ENCODE measurements around the gene ASAP3. TPM values are rescaled to one million over a fixed set of nuclear protein-coding genes. Genes with fewer than 3 reads are reported as not detected.
A peak's percentile ranks its signal among the peaks of the same experiment; 100 is the strongest.

ASAP3 gene
- total and polyA plus RNA-seq, 8 donors, result 17.9 to 37.4 (median 25.3) TPM

GRCh38 chr1:23425193-23425494, 58.8 kb downstream of the ASAP3 start:
- Histone ChIP-seq H3K27ac (peak overlapping the region; percentile 22 to 95 (median 69)), H3K9me3 (no peaks in the 10 kb centered on the region), H3K4me1 (peaks cover 23 to 29% (median 24%) of the 10 kb centered on the region in 3 donors), H3K4me3 (peak overlapping the region in 2 of 4 donors; percentile 75 to 92), H3K27me3 (no peaks in the 10 kb centered on the region), H3K36me3 (no peaks in the 10 kb centered on the region)
- ATAC-seq (no peak), FAIRE-seq (no peak), DNase-seq (no peak)
- intact Hi-C loops (cut with DNase I), result no loop called here
- 8 to 13% methylated on average over 5 of the region's 5 CpGs for whole genome bisulfite sequencing, 2 donors
- TF ChIP-seq CTCF (IDR thresholded peaks at IDR 0.05), result no peak

- peaks cover 24 to 33% (median 28%) of the 10 kb centered on the region in 3 donors for H3K4me1 ChIP-seq
- FAIRE-seq, result no peak
Measured at GRCh38 chr1:23424293-23425192, 59.4 kb downstream of the ASAP3 start, which contains the start of gene TCEA3. TSS of gene TCEA3 (minus strand) at chr1:23424748. CDS start at chr1:23424633, 115 bp downstream.

GRCh38 chr1:23423415-23424292, 60.3 kb downstream of the ASAP3 start:
- 1 to 4% methylated on average over 37 to 46 of the region's 46 CpGs for WGBS, 2 donors
- no peaks in the 10 kb centered on the region for H3K9me3 ChIP-seq
- TF ChIP-seq CTCF (IDR thresholded peaks at IDR 0.05), result no peak
- H3K36me3 ChIP-seq, result no peaks in the 10 kb centered on the region
- peak; percentile 89 to 97 (median 93) for DNase-seq
- peaks cover 24 to 38% (median 34%) of the 10 kb centered on the region in 3 donors for H3K4me1 ChIP-seq
- intact Hi-C loops (cut with DNase I), result no loop called here
- no peaks in the 10 kb centered on the region for H3K27me3 ChIP-seq
- peak overlapping the region; percentile 68 to 92 (median 80) for H3K4me3 ChIP-seq
- FAIRE-seq, result no peak
- peak overlapping the region; percentile 90 to 95 (median 94) for H3K27ac ChIP-seq
- peak; percentile 65 to 80 (median 76) for ATAC-seq

More at GRCh38 chr1:23424293-23425192, 59.4 kb downstream of the ASAP3 start, which contains the start of gene TCEA3:
- ATAC-seq, result peak; percentile 60 to 71 (median 66)
- no peak for TF ChIP-seq CTCF (IDR thresholded peaks at IDR 0.05)
- DNase-seq, result peak; percentile 77 to 91 (median 80)
- H3K4me3 ChIP-seq, result peak within 1 kb of the TSS; percentile 68 to 92 (median 80)
- H3K9me3 ChIP-seq, result no peaks in the 10 kb centered on the region
- no peaks in the 10 kb centered on the region for H3K36me3 ChIP-seq
- intact Hi-C loops (cut with DNase I), result no loop called here
- H3K27me3 ChIP-seq, result no peaks in the 10 kb centered on the region
- H3K27ac ChIP-seq, result peak within 1 kb of the TSS; percentile 90 to 95 (median 94)
- 1% methylated on average over 52 to 84 of the region's 84 CpGs for WGBS, 2 donors

- H3K4me3 ChIP-seq, result peak overlapping the region; percentile 68 to 92 (median 80)
- no peak for FAIRE-seq
- TF ChIP-seq CTCF (IDR thresholded peaks at IDR 0.05), result no peak
- 23 to 24% methylated on average over 6 of the region's 6 CpGs for WGBS, 2 donors
- ATAC-seq, result peak; percentile 5 to 20 (median 10)
- no peaks in the 10 kb centered on the region for H3K36me3 ChIP-seq
- no peaks in the 10 kb centered on the region for H3K27me3 ChIP-seq
- DNase-seq, result peak in 3 of 6 donors; percentile 38 to 45 (median 45)
- no peaks in the 10 kb centered on the region for H3K9me3 ChIP-seq
- peak overlapping the region; percentile 90 to 95 (median 94) for H3K27ac ChIP-seq
- intact Hi-C loops (cut with DNase I), result no loop called here
- peaks cover 29 to 41% (median 40%) of the 10 kb centered on the region in 3 donors for H3K4me1 ChIP-seq
Measured at GRCh38 chr1:23422941-23423340, 61.0 kb downstream of the ASAP3 start.
